Omental fat pad (tissue), 4 donors: Measurements from ENCODE around the gene CTXND1. TPM values are rescaled to one million over a fixed set of nuclear protein-coding genes. Genes with fewer than 3 reads are reported as not detected.

Experiments used
- ATAC-seq: fragments of 150-250 bp; one replicate; pipeline ENCODE4 v1.9.1; 2016; ENCODE audit warnings: mild to moderate bottlenecking, moderate library complexity; ENCODE audit not compliant: low FRiP score
- DNase-seq: peaks from one replicate; pipeline ENCODE4 v3.0.0-alpha.2; 2019; ENCODE audit warnings: low spot score
- CTCF ChIP-seq, 3 donors: fragments of 450-650 bp; IDR thresholded peaks; one replicate each; pipeline ENCODE4 v1.5.1; 2016 to 2017; ENCODE audit warnings: antibody characterized with exemption in 3 of 3, mild to moderate bottlenecking in 3 of 3, moderate library complexity in 2 of 3
- total RNA-seq, 4 donors: library from RNA; depleted of rRNA; stranded (reverse); fragments of >200 nt; gene quantifications; one replicate each; pipeline ENCODE4 v1.1.0, GENCODE V29; 2016

The CTXND1 gene
- total RNA-seq, 4 donors from 2014 or later, result 0.16 TPM; not detected in 3

DNA sequence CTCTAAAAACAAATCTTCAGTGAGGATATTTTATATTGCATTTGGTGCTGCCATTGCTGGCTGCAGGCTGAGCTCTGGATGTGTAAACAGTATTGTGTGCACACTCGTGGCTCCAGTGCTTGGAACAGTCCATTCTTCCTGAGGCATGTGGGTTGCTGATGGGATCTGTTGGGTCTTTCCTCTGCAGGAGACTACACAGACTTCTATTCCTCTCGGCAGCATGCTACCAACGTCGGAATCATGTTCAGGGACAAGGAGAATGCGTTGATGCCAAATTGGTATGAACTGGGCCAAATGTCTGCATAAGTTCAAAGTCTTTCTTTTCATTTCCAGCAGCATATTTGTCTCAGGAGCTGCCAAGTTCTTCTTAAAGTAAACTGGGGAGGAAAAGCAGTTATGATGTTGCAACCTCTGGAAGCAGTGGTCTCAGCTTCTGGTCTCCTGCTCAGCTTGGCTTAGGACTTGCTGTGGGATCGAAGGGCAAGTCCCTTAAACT, 89.9 kb downstream of the CTXND1 start:
- no peak for ATAC-seq
- no peak for DNase-seq
- TF ChIP-seq CTCF (IDR thresholded peaks at IDR 0.05), result no peak

GRCh38 chr15:80161468-80162016, 90.5 kb downstream of the CTXND1 start:
- ATAC-seq (no peak), DNase-seq (no peak)
- TF ChIP-seq CTCF (IDR thresholded peaks at IDR 0.05), result no peak

DNA sequence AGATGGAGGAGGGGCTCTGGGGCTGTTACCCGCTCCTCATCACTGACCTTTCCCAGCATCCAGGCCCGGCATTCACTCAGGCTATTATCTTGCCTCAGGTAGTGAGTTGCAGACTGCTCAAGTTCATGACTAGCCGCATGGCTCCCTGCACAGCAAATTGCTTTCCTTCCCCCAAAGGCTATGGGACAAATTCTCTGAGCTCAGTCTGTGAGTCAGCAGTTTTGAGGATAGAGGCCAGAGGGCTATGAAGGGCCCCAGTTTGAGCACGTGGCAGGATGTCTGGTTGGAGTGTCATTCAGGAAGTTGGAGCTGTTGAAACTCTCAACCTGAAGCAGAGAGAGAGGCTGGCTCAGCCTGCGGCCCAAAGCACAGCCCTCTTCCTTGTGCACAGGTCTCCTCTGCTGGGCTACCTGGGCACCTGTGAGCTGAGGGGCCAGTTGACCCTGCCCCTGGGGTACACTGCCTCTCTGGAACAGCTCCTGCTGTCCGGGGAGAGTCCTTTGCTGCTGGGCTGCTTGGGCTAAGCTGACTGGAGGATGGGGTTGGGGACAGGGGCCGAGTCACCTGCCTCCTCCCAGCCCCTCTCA, 91.3 kb downstream of the CTXND1 start:
- DNase-seq (no peak), ATAC-seq (peak; percentile 55)
- TF ChIP-seq CTCF (IDR thresholded peaks at IDR 0.05), result no peak

- ATAC-seq (peak; percentile 27), DNase-seq (no peak)
- TF ChIP-seq CTCF (IDR thresholded peaks at IDR 0.05), result no peak
Measured at GRCh38 chr15:80159811-80160569, 92.0 kb downstream of the CTXND1 start.

DNA sequence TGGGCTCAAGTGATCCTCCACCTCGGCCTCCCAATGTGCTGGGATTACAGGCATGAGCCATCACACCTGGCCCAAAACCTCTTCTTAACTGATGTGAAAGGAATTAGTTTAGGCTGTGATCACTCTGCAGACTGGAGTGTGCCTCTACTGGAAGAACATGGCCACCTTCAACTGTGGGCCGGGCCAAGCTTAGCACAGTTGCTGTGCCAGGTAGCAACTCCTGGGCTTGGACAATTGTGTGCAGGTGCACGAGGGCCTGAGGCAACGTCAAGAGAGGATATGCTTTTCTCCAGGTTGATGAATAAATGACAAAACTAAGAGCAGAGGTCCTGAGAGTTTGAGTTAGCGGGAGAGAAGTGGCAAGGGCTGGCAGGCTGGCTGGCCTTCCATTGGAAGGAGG, 92.7 kb downstream of the CTXND1 start:
- ATAC-seq (no peak), DNase-seq (no peak)
- no peak for TF ChIP-seq CTCF (IDR thresholded peaks at IDR 0.05)

- TF ChIP-seq CTCF (IDR thresholded peaks at IDR 0.05), result no peak
- no peak for DNase-seq
- ATAC-seq, result no peak
Measured at GRCh38 chr15:80157215-80157614, 94.8 kb downstream of the CTXND1 start.
